Pancreas (tissue), 10 donors: ENCODE data around the gene CD200R1L. TPM values are rescaled to one million over a fixed set of nuclear protein-coding genes. Genes with fewer than 3 reads are reported as not detected.

ENCODE experiments used
- ATAC-seq, 4 donors: fragments of 200-7000 bp; cut with Tn5 transposase; one replicate each; pipeline versions ENCODE4 v1.8.0 to v1.9.1; 2020; ENCODE audit warnings: mild to moderate bottlenecking in 4 of 4, moderate library complexity in 4 of 4
- DNase-seq, 6 donors: peaks; one replicate each; pipeline ENCODE4 v3.0.0-alpha.2; 2020
- FAIRE-seq: peaks from 2 replicates; lab custom pipeline; 2012; peaks lifted over from hg19 to GRCh38; lab: Jason Lieb, UNC
- H3K27ac ChIP-seq, 4 donors: fragments of 200-600 bp; sonication (generic); 1 replicate in 3 of 4; 2 replicates in 1 of 4; pipeline versions ENCODE4 v1.5.0 to v1.8.0; 2020
- H3K27me3 ChIP-seq, 4 donors: fragments of 200-600 bp; one replicate each; pipeline ENCODE4 v1.8.0; 2021
- H3K36me3 ChIP-seq, 3 donors: fragments of 200-600 bp; sonication (generic) in 1 of 3; one replicate each; pipeline versions ENCODE4 v1.5.0 to v1.8.0; 2020 to 2021
- H3K4me1 ChIP-seq, 3 donors: fragments of 200-600 bp; one replicate each; pipeline ENCODE4 v1.8.0; 2021
- H3K4me3 ChIP-seq, 4 donors: fragments of 200-600 bp; sonication (generic) in 2 of 4; one replicate each; pipeline versions ENCODE4 v1.5.0 to v1.8.0; 2020 to 2021
- H3K9me3 ChIP-seq, 4 donors: fragments of 200-600 bp; one replicate each; pipeline ENCODE4 v1.8.0; 2021
- WGBS, 2 donors: extraction: QIAGEN DNeasy Blood & Tissue Kit; methylation state at CpG; one replicate each; pipeline ENCODE4 v1.1.7; 2013; 5-methylcytosine and 5-hydroxymethylcytosine counted together
- intact Hi-C, 3 donors: fragments of 100-400 bp; cut with DNase I; formaldehyde crosslinking; loops; one replicate each; pipeline versions ENCODE4 v1.11.1 to v1.14.2; 2022
- polyA plus RNA-seq, 2 donors: library from polyadenylated mRNA; stranded (reverse); fragments of 200-250 nt; gene quantifications; one replicate each; pipeline ENCODE4 v1.2.3, GENCODE V29; 2013
- total RNA-seq, 6 donors: library from RNA; stranded (reverse); fragmentation: NEBNext Ultra II Directional in 4 of 6; extraction: Animal tissue kit (Norgen Biotek cat#: 25700) in 4 of 6; gene quantifications; one replicate each; pipeline versions ENCODE4 v1.2.1 to v1.2.4, GENCODE V29; 2021 to 2023
- TF ChIP-seq, protein P1 (sequence below), 4 donors: fragments of 200-600 bp; sonication (generic) in 3 of 4; IDR thresholded peaks; one replicate each; pipeline versions ENCODE4 v1.5.0 to v1.8.0; 2021; ENCODE audit warnings: antibody characterized with exemption in 4 of 4
- donor health status: healthy with polysubstance abuse.
- donor health status: DM: no; HTN: no; CAD: no; lungs with moderate emphysema.
- donor health status: DM: no; HTN: no; CAD: no.
- donor health status: control.
- donor health status: control.
- donor health status: Bipolar disorder and iron deficiency.
- donor health status: DM: yes; HTN: yes; CAD: no.
- donor health status: DM: no; HTN: no; CAD: no.
- donor health status: DM: no; HTN: no; CAD: no.
- donor health status: DM: yes; HTN: yes; CAD: no.

Gene CD200R1L
- total and polyA plus RNA-seq, 8 donors, result not detected

DNA sequence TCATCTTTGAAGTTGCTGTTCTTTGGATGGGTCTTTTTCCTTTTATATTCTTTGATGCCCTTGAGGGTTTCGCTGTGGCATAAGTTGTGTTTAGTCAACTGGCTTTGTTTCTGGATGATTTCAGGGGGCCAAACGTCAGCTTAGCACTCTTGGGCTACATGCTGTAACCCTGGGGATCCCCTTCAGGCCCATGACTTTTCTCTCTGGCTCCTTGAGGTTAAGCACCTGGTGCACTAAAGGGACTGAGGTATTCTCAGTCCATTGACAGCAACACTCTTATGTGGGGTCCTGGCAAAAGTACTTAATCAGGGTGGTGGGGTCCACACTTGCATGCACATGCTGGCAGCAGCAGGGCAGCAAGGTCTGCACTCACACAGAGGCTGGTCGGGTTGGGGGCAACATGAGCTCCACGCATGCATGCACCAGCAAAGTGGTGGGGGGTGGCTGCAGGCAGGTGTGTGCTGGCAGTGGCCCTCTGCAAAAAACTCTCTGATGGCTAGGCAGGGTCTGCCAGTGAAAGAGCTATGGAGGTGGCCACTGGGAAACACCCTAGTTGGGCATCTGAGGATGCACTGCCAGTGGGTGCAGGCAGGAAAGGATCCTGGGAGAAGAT lies 38.1 kb upstream of the CD200R1L start:
- 63 to 79% methylated on average over 4 of the region's 4 CpGs for WGBS, 2 donors
- TF ChIP-seq, protein P1, sequence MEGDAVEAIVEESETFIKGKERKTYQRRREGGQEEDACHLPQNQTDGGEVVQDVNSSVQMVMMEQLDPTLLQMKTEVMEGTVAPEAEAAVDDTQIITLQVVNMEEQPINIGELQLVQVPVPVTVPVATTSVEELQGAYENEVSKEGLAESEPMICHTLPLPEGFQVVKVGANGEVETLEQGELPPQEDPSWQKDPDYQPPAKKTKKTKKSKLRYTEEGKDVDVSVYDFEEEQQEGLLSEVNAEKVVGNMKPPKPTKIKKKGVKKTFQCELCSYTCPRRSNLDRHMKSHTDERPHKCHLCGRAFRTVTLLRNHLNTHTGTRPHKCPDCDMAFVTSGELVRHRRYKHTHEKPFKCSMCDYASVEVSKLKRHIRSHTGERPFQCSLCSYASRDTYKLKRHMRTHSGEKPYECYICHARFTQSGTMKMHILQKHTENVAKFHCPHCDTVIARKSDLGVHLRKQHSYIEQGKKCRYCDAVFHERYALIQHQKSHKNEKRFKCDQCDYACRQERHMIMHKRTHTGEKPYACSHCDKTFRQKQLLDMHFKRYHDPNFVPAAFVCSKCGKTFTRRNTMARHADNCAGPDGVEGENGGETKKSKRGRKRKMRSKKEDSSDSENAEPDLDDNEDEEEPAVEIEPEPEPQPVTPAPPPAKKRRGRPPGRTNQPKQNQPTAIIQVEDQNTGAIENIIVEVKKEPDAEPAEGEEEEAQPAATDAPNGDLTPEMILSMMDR (IDR thresholded peaks at IDR 0.05), result no peak
- Histone ChIP-seq H3K27me3 (no peaks in the 10 kb centered on the region), H3K36me3 (no peaks in the 10 kb centered on the region), H3K27ac (no peak overlapping the region), H3K4me3 (no peak overlapping the region), H3K4me1 (no peaks in the 10 kb centered on the region), H3K9me3 (no peaks in the 10 kb centered on the region)
- ATAC-seq (no peak), DNase-seq (peak in 1 of 6 donors; percentile 28), FAIRE-seq (no peak)
- intact Hi-C loops, result no loop called here

DNA sequence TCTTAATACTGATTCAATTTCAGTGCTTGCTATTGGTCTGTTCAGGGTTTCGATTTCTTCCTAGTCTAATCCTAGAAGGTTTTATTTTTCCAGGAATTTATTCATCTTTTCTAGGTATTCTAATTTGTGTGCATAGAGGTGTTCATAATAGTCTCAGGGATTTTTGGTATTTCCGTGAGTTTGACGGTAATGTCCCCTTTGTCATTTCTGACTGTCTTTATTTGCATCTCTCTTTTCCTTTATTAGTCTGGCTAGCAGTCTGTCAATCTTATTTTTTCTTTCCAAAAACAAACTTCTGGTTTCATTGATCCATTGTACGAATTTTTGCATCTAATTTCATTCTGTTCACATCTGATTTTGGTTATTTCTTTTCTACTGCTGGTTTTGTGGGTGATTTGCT lies 35.2 kb upstream of the CD200R1L start:
- H3K4me1 ChIP-seq, result no peaks in the 10 kb centered on the region
- no peaks in the 10 kb centered on the region for H3K9me3 ChIP-seq
- H3K36me3 ChIP-seq, result no peaks in the 10 kb centered on the region
- intact Hi-C loops, result no loop called here
- no peak overlapping the region for H3K27ac ChIP-seq
- TF ChIP-seq, protein P1 (IDR thresholded peaks at IDR 0.05), result no peak
- H3K4me3 ChIP-seq, result no peak overlapping the region
- DNase-seq, result no peak
- H3K27me3 ChIP-seq, result no peaks in the 10 kb centered on the region
- ATAC-seq, result no peak
- FAIRE-seq, result no peak
- 55 to 64% methylated on average over 4 of the region's 4 CpGs for WGBS, 2 donors

DNA sequence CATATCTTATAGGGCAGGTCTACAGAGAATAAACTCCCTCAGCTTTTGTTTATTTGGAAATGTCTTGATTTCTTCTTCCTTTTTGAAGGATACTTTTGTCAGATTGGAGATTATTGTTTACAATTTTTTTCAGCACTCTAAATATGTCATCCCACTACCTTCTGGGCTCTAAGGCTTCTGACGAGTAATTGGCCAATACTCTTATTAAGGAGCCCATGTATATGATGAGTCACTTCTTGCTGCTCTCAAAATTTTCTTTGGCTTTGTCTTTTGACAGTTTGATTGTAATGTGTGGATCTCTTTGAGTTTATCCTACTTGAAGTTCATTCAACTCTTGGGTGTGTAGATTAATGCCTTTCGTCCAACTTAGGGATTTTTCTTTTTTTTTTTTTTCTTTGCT lies 28.9 kb upstream of the CD200R1L start:
- intact Hi-C loops, result no loop called here
- FAIRE-seq (no peak), DNase-seq (no peak)

DNA sequence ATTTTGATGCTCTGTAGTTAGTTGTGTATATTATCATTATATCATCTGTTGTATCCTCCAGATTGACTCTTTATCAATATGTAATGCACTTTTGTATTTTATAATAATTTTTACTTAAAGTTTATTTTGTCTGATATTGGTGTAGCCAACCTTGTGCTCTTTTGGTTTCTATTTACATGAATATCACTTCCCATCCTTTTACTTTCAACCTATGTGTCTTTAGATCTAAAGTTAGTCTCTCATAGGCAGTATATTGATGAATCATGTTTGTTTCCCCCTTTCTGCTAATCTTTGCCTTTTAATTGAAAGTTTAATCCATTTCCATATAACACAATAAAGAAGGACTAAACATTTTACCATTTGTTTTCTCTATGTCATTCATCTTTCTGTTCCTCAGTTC lies 28.1 kb upstream of the CD200R1L start:
- TF ChIP-seq, protein P1 (IDR thresholded peaks at IDR 0.05), result no peak
- Histone ChIP-seq H3K27me3 (no peaks in the 10 kb centered on the region), H3K36me3 (no peaks in the 10 kb centered on the region), H3K9me3 (no peaks in the 10 kb centered on the region), H3K27ac (no peak overlapping the region), H3K4me3 (no peak overlapping the region), H3K4me1 (no peaks in the 10 kb centered on the region)
- intact Hi-C loops, result no loop called here
- DNase-seq, result no peak
- FAIRE-seq, result no peak
- ATAC-seq, result no peak

More for the DNA sequence above, 28.9 kb upstream of the CD200R1L start:
- Histone ChIP-seq H3K9me3 (no peaks in the 10 kb centered on the region), H3K27ac (no peak overlapping the region), H3K27me3 (no peaks in the 10 kb centered on the region), H3K36me3 (no peaks in the 10 kb centered on the region), H3K4me1 (no peaks in the 10 kb centered on the region), H3K4me3 (no peak overlapping the region)
- WGBS, 2 donors, result 58 to 71% methylated on average over 2 of the region's 2 CpGs
- ATAC-seq, result no peak
- TF ChIP-seq, protein P1 (IDR thresholded peaks at IDR 0.05), result no peak

DNA sequence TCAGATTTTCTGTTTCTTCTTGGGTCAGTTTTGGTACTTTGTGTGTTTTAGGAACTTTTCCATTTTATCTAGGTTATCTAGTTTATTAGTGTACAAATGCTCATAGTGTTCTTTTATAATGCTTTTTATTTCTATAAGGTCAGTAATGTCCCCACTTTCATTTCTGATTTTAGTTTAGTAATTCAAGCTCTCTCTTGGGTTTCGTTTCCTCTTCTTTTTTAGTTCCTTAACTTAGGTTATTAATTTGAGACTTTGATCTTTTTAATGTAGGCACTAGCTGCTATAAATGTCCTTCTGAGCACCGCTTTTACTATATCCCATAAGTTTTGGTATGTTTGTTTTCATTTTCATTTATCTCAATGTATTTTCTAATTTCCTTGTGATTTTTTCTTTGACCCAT lies 27.0 kb upstream of the CD200R1L start:
- intact Hi-C loops, result no loop called here
- H3K36me3 ChIP-seq, result no peaks in the 10 kb centered on the region
- DNase-seq (no peak), ATAC-seq (no peak), FAIRE-seq (no peak)
- H3K4me3 ChIP-seq, result no peak overlapping the region
- H3K9me3 ChIP-seq, result no peaks in the 10 kb centered on the region
- TF ChIP-seq, protein P1 (IDR thresholded peaks at IDR 0.05), result no peak
- WGBS, 2 donors, result 53 to 61% methylated on average over 2 of the region's 2 CpGs
- H3K4me1 ChIP-seq, result no peaks in the 10 kb centered on the region
- H3K27me3 ChIP-seq, result no peaks in the 10 kb centered on the region
- H3K27ac ChIP-seq, result no peak overlapping the region
